Stimulated activated CD8-positive, alpha-beta memory T cell treated with anti-CD3 and anti-CD28 coated beads, Interleukin-4, amount 100 ng/mL, for 4 hours (primary cell): ENCODE measurements around the gene PACSIN2.

Experiments used
- DNase-seq, 2 donors: peaks; one replicate each; pipeline ENCODE4 v3.0.0-alpha.2; 2020; ENCODE audit warnings: low read depth in 2 of 2, low spot score in 1 of 2

Gene PACSIN2

DNA sequence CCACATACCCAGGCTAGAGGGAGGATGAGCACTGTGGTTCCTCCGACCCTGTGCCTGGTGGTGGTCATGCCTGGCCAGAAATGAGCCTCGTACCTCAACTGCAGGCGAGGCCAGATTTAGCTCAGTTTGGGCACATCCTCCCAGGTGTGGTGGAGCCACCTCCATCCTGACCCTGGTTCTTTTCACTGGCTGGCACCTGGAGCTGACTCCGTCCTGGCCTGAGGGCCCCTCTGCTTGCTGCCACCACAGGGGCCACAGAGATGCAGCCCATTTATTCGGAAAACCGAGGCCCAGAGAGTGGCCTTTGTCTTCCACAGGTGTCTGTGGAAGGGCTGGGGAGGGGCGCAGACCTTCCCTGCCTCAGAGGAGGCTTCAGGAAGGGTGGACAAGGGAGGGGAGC is 148.8 kb downstream of the PACSIN2 start:
- no peak for DNase-seq

DNA sequence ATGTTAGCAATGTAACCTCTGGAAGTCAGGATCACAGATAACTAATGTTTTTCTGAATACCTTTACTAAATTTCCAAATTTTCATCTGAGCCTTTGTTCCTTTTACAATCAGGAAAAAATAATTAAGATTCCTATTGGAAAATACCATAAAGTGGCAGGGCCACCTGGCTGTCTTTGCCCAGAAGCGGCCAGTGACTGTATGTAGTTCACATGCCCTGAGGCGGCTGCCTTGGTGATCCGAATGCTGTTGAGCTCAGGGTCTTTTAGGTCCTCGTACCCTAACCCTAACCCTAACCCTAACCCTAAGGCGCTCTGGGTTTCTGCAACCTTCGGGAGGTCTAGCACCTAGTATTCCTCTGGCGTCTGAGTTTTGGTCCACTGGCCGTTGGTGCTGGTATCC is 149.4 kb downstream of the PACSIN2 start:
- DNase-seq = no peak

DNA sequence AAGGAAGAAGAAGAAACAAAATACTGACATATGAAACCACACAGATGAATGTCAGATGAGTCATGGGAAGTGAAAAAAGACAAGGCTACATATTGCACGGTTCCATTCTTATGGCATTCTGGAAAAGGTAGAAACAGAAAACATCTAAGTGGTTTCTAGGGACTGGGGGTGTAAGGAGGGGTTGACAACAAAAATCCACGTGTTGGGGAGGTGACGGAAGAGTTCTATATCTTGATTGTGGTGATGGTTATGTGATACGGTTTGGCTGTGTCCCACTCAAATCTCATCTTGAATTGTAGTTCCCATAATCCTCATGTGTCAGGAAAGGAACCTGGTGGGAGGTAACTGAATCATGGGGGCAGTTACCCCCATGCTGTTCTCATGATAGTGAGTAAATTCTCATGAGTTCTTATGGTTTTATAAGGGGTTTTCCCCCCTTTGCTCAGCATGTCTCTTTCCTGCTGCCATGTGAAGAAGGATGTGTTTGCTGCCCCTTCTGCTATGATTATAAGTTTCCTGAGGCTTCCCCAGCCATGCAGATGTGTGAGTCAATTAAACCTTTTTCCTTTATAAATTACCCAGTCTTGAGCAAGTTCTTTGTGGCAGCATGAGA is 151.5 kb downstream of the PACSIN2 start:
- DNase-seq = peak in 1 of 2 donors; percentile 25

DNA sequence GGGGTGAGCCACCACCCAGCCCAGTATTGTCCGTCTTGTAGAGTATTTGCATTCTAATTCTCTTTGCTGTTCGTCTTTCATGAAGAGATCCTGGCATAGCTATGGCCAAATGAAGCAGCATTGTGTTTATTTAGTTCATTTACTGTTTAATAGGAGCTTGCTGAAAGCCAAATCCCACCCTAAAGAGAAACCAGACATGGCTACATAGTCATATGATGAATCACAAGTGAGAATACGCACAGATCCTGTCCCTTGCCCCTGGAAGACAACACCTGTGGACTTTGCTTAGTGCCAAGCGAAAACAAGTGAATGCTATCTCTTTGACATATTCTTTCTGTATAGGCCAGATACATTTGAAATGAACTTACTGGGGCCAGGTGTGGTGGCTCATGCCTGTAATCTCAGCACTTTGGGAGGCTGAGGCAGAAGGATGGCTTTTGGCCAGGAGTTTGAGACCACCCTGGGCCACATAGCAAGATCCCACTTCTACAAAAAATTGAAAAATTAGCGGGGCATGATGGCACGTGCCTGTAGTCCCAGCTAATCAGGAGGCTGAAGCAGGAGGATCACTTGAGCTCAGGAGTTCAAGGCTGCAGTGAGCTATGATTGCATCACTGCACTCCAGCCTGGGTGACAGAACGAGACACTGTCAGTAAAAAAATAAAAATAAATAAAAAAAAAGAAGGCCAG is 152.8 kb downstream of the PACSIN2 start:
- DNase-seq = no peak

DNA sequence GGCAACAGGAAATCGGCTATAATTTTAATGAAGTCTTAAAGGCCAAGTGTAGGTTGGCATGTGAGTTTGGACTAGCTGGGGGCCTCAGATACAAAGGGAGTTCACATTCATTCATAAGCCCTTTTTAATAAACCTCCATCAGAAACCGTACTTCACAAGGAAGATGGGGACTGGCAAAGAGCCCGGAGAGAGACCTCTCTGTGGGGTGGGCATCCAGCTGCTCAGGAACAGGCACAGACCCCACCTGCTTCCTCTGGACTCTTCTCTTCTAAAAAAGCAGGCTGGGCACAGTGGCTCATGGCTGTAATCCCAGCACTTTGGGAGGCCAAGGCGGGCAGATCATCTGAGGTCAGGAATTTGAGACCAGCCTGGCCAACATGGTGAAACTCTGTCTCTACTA is 154.0 kb downstream of the PACSIN2 start:
- DNase-seq = no peak

DNA sequence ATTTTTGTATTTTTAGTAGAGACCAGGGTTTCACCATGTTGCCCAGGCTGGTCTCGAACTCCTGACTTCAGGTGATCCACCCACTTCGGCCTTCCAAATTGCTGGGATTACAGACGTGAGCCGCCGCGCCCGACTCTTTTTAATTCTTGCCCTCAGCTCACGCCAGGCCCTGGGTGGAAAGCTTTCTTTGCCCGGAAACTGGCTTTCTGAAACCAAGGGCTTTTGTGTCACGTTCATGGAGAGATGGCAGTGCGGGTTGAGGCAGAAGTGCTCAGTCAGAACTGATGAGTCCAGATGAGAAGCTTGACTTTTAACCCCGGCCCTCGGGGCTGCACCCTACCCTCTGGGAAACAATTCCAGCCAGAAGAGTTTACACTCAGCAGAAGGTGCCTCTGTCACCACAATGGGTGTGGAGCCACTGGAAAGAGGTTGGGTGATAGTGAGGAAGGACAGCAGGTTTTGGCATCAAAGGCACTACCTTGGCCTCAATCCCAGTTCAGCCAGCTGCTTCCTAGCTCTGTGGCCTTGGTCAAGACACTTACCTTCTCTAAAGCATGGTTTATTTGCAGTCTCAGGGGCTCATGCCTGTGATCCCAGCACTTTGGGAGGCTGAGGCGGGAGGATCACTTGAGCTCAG is 157.0 kb downstream of the PACSIN2 start:
- DNase-seq = no peak

DNA sequence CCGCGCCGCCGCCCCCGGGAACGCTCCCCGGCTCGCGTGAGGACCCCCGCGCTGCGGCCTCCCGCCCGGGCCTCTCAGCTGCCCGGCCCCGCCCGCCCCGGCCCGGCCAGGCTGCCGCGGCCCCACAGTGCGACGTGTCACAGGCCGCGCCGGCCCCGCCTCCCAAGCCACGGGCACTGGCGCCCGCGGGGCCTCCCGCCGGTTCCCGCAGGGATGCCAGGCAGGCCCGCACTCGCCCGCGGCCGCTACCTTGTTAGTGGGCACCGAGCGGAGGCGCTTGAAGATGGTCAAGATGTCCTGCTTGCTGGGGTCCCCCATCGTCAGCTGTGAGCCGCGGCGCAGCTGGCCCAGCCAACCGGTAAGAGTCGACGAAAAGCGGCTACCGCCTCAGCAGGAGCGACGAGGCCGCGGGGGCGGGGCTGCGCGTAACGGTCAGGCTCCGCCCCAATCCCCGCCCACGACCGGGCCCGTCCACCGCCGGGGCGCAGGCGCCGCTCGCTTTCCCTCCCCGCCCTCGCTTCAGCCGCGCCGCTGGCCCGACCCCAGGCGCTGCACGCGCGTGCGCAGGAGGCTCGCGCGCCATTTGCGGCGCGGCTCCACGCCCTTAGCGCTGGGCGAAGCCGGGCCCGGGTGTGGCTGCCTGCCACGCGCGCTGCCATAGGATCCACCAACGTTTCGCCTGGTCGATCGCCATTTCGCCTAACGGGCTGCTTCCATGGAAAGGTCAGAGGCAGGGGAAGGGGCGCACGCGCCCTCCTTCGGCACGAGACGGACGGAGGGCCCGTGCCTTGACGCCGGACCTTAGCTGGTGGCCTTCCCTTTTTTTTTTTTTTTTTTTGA is 157.9 kb downstream of the PACSIN2 start, which contains the start of gene ARFGAP3:
ARFGAP3 (minus strand) TSS at position 409 of the 840 bp plus-strand sequence; CDS start at position 318, 91 bp downstream.
- DNase-seq = peak; percentile 91

DNA sequence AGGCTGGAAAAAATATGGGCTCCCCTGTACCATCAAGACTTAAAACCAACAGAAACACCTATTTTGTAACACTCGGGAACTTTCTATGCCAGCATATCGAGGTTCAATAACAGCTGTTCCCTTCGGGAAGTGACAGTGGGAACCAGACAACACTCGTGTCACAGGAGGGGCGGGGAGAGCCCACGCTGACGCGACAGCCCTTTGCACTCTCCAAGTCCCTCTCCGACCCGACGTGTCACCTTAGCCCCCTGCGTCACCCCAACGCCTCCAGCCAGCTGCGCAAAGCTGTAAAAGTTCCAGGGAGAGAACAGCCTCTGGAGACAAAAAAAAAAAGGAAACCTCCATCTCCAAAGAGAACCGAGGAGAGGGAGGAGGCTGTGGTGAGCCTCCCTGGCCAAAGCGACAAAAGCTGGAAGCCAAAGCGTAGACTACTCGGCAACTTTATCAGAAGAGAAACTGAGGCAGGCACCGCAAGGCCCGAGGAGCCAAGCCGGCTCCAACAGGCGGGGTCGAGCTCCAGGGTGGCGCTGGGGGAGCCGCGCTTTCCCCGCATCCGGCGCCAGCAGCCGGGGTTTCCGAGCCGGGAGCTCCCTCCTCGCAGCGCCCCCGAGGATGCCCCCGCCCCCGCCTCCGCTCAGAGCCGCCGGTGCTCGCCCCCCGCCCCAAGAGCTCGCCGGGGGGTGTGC is 158.6 kb downstream of the PACSIN2 start:
- DNase-seq = peak; percentile 19 to 45

DNA sequence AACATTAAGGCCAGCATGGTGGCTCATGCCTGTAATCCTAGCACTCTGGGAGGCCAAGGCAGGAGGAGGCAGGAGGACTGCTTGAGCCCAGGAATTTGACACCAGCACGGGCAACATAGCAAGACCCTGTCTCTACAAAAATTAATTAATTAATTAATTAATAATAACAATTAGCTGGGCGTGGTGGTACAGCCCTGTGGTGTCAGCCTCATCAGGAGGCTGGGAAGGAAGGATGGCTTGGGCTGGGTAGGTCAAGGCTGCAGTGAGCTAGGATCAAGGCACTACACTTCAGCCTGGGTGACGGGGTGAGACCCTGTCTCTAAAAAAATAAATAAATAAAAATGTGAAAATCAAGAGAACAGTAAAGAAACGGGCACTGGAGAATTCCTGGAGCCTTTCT is 159.2 kb downstream of the PACSIN2 start:
- DNase-seq = no peak

DNA sequence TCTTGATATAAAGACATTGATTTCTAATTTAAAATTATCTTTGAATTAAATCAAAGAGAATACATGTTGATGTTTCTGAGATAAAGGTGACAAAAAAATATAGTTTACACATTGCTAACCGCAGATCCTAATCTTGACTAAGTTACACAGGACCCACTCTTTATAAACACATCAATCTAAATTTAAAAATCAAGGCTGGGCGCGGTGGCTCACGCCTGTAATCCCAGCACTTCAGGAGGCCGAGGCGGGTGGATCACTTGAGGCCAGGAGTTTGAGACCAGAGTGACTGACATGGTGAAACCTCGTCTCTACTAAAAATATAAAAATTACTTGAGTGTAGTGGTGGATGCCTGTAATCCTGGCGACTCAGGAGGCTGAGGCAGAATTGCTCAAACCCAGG is 159.7 kb downstream of the PACSIN2 start:
- no peak for DNase-seq

DNA sequence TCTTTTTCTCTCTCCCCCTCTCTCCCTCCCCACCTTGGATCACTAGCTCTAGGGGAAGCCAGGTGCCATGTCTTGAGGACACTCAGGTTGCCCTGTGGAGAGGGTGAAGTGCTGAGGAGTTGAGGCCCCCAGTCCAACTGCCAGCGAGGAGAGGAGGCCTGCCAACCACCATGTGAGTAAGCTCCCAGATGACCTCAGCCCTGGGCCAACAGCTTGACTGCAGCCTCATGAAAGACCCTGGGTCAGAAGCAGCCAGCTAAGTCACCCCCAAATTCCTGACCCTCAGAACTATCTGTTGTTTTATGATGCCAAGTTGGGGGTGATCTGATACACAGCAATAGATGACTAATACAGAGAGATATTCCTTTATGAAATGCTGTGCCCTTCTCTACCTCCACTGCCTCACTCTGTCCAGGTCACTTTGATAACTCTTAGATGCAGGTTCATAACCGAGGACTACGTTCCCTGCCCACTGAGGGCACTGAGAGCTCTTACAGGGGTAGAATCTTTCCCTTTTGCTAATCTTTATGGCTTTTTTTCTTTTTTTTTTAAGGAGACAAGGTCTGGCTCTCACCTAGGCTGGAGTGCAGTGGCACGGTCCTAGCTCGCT is 165.9 kb downstream of the PACSIN2 start:
- no peak for DNase-seq

DNA sequence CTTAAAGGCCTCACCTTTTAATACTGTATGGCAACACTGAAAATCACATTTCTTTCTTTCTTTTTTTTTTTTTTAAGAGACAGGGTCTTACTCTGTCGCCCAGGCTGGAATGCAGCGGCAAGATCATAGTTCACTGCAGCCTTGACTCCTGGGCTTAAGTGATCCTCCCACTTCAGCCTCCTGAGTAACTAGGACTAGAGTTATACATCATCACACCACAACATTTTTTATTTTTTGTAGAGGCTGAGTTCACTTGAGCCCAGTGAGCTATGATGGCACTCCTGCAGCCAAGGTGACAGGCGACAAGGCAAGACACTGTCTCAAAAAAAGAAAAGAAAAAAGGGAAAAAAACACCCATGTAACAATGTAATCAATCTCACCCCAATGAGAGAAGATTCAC is 167.8 kb downstream of the PACSIN2 start:
- no peak for DNase-seq

DNA sequence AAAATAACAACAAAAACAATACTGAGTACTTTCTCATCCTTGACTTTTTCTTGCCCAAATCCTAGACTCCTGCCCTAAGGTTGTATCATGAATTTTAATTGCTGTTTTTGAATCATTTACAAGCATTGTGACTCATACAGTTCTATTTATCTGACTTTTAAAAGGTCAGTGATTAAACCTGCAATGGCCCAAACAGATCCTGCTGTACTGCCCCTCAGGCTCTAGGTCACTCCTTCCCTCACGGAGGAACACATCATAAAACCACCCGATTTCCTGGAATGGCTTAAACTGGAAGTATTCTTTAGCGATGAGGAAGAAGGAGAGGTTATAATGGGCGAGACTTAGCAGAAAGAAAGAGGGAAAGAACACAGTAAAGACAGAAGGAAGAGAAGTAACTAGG is 170.2 kb downstream of the PACSIN2 start:
- no peak for DNase-seq

DNA sequence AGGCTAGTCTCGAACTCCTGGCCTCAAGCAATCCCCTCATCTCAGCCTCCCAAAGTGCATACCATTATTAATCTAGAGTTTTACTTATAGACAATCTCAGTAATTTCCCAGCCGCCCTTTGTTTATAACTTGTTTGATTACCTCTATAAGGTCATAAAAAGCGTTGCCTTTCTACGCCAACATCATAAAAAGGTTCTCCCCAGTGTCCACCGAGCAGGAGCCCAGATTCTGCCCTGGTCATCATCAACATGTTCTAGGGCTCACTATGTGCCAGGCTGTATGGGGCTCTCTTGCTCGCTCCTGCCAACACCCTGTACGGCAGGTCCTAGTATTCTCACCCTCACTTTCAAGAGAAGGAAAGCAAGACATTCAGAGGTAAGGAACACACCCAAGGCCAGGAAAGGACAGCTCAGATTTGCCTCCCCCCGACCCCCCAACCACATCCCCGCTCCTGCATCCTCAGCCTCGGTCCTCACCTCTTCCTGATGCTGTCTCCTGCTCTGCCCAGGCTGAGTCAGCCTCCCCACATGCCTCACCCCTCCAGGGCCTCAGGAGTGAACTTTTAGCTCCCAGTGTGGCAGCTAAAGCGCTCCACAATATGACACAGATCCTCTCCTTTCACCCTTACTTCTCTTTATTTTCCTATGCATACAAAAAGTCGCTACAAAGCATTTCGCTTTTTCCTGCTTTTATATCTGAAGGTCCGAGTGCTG is 172.1 kb downstream of the PACSIN2 start:
- no peak for DNase-seq

DNA sequence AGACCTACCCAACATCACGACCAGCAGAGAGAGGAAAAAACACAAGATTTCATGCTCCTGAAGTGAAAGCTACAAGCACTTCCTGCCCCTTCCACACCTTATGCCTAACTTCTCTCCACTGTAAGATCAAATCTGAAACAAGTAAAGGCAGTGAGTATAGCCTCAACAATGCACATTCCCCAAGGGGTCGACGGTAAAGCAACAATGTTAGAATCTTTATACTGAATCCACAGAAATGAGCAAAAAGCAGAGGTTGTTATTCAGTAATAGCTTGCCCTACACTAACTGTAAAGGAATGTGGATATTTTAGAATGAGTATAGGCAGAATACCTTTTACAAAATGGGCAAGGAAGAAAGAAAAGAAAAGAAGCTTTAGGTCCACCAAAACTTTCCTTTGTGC is 173.5 kb downstream of the PACSIN2 start:
- DNase-seq = no peak

DNA sequence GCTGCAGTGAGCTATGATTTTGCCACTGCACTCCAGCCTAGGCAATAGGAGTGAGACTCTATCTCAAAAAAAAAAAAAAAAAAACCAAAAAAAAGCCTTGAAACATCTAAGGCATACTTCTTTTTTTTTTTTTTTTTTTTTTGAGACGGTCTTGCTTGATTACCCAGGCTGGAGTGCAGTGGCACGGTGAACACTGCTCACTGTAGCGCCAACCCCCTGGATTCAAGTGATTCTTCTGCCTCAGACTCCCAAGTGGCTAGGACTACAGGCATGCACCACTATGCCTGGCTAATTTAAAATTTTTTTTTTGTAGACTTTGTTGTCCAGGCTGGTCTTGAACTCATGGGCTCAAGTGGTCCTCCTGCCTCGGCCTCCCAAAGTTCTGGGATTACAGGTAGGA is 177.4 kb downstream of the PACSIN2 start:
- DNase-seq = no peak

DNA sequence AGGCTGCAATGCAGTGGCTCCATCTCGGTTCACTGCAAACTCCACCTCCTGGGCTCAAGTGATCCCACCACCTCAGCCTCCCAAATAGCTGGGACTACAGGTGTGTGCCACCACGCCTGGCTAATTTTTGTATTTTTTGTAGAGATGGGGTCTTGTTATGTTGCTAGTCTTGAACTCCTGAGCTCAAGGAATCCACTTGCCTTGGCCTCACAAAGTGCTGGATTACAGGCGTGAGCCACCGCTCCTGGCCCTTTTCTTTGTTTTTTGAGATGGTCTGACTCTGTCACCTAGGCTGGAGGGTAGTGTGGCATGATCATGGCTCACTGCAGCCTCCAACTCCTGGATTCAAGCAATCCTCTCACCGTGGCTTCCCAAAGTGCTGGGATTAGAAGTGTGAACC is 178.9 kb downstream of the PACSIN2 start:
- no peak for DNase-seq

DNA sequence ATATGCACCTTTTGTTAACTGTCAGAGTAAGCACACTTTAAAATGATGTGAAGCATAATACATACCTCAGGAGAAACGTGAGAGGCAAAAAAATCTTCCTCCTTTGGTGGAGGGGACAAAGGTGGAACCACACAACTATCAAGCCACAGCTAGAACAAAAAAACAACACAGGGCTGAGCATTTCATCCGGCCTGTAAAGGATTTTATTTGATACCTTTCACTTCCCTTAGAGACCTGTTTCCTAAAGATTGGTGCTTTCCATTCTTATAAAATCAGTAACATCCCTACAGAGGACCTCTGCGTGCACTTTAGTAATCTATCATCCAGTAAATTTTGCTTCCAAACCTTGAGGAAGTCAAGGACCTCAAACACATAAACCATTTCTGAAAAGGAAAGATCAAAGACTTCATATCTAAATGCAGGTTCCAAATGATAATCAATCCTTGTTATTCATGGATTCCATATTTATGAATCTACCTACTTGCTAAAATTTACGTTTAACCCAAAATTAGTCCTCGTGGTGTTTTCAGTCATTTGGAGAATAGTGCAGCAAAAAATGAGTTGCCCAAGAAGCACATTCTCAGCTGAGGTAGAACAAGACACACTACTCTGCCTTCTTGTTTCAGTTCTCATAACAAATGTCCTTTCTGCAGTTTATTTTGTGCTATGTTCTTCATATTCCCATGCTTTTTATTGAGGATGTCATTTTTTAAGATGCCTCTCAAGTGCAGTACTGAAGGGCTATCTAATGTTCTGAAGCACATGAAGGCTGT is 180.6 kb downstream of the PACSIN2 start:
- DNase-seq = no peak

DNA sequence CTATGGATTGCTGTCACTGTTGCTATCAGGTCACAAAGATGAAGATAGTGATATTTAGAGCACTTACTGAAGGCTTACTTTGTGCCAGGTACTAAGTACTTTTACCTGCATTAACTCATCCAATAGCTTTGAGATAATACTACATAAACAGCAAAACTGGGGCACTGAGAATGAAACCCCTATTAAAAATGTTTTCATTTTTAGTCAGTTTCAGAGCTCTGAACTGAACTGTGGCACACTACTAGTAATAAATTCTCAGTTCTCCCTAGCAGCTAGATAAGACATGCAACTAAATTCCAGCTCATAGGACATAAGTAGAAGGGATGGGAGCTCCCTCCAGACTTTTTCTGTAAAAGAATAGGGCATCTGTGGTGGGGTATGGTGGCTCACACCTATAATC is 181.8 kb downstream of the PACSIN2 start:
- no peak for DNase-seq
